HUES64 (cell line): ENCODE data around the gene CDC42EP4.

Experiments
- H3K27ac ChIP-seq: 2 replicates; pipeline ENCODE4 v1.7.0; 2013; ENCODE audit warnings: low read depth, low read length, inconsistent platforms
- H3K27me3 ChIP-seq: 2 replicates; pipeline ENCODE4 v1.6.1; 2013; ENCODE audit warnings: mild to moderate bottlenecking, low read length; ENCODE audit not compliant: insufficient read depth
- H3K36me3 ChIP-seq: 2 replicates; pipeline ENCODE4 v1.6.1; 2013; ENCODE audit warnings: mild to moderate bottlenecking, low read length; ENCODE audit not compliant: insufficient read depth
- H3K4me1 ChIP-seq: 2 replicates; pipeline ENCODE4 v1.6.1; 2013; ENCODE audit warnings: mild to moderate bottlenecking, low read length, moderate library complexity; ENCODE audit not compliant: insufficient read depth
- H3K4me3 ChIP-seq: 2 replicates; pipeline ENCODE4 v1.5.1; 2013; ENCODE audit warnings: mild to moderate bottlenecking, low read length, moderate library complexity
- H3K9ac ChIP-seq: 2 replicates; pipeline ENCODE4 v1.6.1; 2013; ENCODE audit warnings: mild to moderate bottlenecking, low read depth, low read length
- H3K9me3 ChIP-seq: 2 replicates; pipeline ENCODE4 v1.6.1; 2013; ENCODE audit warnings: low read depth, low read length; ENCODE audit not compliant: insufficient read depth
- WGBS: fragments of 150-250, 120-280 bp; methylation state at CpG from one replicate; pipeline ENCODE4 v1.1.7; 2013; ENCODE audit warnings: missing lambda C conversion rate; 5-methylcytosine and 5-hydroxymethylcytosine counted together

Gene CDC42EP4

DNA sequence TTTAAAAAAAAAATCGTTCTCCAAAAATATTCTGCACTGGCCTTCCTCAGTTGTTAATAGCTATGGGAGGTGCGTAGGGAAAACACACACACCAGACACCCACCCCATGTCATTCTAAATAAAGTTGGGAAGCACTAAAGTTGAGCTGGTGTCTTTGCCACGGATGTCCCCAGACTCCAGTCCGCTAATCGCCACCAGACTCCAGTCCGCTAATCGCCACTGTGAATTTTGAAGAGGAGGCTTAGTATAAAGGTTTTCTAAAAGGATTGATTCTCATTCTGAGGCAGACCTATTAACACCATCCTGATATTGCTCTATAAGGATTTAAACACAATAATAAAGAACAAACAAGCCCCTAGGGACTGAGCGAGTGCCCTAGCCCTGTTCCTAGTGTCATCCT lies 27.4 kb downstream of the CDC42EP4 start:
- peaks cover 22% of the 10 kb centered on the region for H3K4me1 ChIP-seq
- no peaks in the 10 kb centered on the region for H3K27me3 ChIP-seq
- peaks cover 8% of the 10 kb centered on the region; the same call in 1 of the 2 replicates for H3K36me3 ChIP-seq
- no peak overlapping the region for H3K9ac ChIP-seq
- H3K4me3 ChIP-seq, result no peak overlapping the region
- H3K27ac ChIP-seq, result no peak overlapping the region
- H3K9me3 ChIP-seq, result no peaks in the 10 kb centered on the region
- 91% methylated on average over 6 of the region's 8 CpGs for WGBS

DNA sequence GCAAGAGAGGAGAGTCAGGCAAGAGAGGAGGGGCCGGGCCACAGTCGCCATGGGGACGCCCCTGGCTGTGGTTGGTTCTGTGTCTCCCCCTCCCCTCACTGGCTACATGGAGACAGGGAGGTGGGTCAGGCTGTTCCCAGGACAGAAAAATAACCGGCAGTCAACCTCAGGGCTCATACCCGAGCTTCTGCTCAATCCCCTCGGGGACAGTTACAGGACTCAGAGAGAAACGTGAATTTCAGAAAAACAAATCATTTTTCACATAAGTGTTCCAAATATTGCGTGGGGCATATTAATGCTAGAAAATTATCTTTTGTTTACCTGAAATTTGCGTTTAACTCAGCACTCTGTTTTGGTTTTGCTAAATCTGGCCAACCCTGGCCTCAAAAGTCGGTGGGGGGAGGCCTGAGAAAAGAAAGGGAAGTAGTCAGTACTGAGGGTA lies 27.9 kb downstream of the CDC42EP4 start:
- H3K4me3 ChIP-seq, result no peak overlapping the region
- H3K9me3 ChIP-seq, result no peaks in the 10 kb centered on the region
- 22% methylated on average over 9 of the region's 10 CpGs for WGBS
- H3K27me3 ChIP-seq, result no peaks in the 10 kb centered on the region
- no peak overlapping the region for H3K9ac ChIP-seq
- H3K4me1 ChIP-seq, result peaks cover 22% of the 10 kb centered on the region
- H3K36me3 ChIP-seq, result peaks cover 8% of the 10 kb centered on the region; the same call in 1 of the 2 replicates
- H3K27ac ChIP-seq, result no peak overlapping the region

DNA sequence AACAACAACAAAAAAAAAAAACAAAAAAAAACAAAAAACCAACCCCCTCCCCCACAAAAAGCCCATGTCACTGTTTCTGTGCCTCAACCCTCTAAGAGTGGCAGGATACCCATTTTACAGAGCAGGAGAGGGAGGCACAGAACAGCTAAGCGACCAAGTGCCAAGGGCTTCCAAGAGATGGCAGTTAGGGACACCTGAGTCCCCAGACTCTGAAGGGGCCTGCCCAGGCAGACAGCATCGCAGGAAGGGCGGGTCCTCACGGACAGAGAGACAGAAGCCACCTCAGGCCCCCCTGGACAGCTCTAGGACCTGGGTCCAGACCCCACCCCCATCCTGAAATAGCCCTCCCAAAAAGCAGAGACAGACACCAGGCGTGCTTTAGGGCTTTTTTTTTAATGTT lies 28.6 kb downstream of the CDC42EP4 start:
- H3K9me3 ChIP-seq, result no peaks in the 10 kb centered on the region
- peaks cover 8% of the 10 kb centered on the region; the same call in 1 of the 2 replicates for H3K36me3 ChIP-seq
- H3K4me3 ChIP-seq, result no peak overlapping the region
- H3K4me1 ChIP-seq, result peaks cover 26% of the 10 kb centered on the region
- WGBS, result 87% methylated on average over 5 of the region's 5 CpGs
- no peaks in the 10 kb centered on the region for H3K27me3 ChIP-seq
- no peak overlapping the region for H3K9ac ChIP-seq
- H3K27ac ChIP-seq, result 0 out of 2 replicates have a peak overlapping the region, but pooled peaks have one; percentile 25

DNA sequence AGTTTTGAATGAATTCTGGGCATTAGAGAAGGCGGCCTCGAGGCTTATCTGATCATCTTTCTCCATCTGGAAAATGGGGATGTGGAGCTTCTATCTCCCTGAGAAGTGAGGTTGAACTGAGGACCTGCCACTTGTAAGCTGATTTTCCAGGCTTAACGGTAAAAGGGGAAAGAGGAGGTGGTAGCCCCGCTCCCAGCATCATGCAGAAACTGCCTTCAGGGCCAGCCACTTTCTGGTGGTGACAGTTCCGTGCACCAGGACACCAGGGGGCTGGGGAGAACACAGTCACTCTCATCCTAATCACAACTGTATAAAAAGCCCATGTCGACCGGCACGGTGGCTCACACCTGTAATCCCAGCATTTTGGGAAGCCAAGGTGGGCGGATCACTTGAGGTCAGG lies 29.2 kb downstream of the CDC42EP4 start:
- Histone ChIP-seq H3K9ac (no peak overlapping the region), H3K27ac (no peak overlapping the region), H3K36me3 (peaks cover 8% of the 10 kb centered on the region; the same call in 1 of the 2 replicates), H3K27me3 (no peaks in the 10 kb centered on the region), H3K4me3 (no peak overlapping the region), H3K9me3 (no peaks in the 10 kb centered on the region), H3K4me1 (peaks cover 27% of the 10 kb centered on the region)
- WGBS, result 95% methylated on average over 9 of the region's 9 CpGs

DNA sequence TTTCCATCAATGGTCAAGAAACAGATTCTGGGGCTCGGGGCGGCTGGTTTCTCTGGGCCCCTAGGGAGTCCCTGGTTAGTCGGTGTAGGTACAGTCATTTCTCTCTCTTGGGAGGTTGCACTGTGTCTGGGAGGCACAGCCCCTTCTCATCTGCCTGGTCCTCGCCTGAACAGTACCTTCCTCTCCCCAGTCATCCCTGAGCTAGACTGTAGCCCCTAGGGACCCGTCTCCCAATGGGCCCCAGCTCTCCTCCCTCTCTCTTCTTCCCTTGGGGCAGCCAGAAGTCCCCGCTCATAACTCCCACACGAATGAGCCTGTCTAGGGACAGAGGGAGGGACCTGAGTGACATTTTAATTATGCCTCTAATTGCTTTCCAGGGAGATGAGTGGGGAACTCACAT lies 29.9 kb downstream of the CDC42EP4 start:
- H3K4me1 ChIP-seq, result peaks cover 23% of the 10 kb centered on the region
- 86% methylated on average over 6 of the region's 7 CpGs for WGBS
- no peaks in the 10 kb centered on the region for H3K9me3 ChIP-seq
- no peaks in the 10 kb centered on the region for H3K27me3 ChIP-seq
- peaks cover 8% of the 10 kb centered on the region; the same call in 1 of the 2 replicates for H3K36me3 ChIP-seq
- no peak overlapping the region for H3K4me3 ChIP-seq
- H3K27ac ChIP-seq, result no peak overlapping the region
- no peak overlapping the region for H3K9ac ChIP-seq

DNA sequence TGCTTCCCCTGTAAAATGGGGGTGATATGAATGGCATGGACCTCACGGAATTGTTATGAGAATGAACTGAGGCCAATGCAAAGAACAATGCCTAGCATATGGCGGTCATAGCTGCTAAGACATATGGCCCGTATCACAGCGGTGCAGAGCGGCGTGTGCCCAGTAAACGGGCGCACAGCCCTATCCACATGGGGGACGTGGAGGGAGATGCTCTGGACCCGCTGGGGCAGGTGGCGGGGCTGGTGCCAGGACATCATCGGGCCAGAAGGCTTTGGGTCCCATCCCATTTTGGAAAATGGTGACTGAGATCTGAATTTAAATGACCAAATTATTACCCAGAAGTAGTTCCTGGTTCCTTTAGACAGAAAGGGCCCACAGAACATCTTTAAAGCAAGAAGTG lies 31.6 kb downstream of the CDC42EP4 start:
- Histone ChIP-seq H3K4me3 (no peak overlapping the region), H3K27me3 (no peaks in the 10 kb centered on the region), H3K9me3 (no peaks in the 10 kb centered on the region), H3K27ac (no peak overlapping the region), H3K9ac (no peak overlapping the region), H3K36me3 (no peaks in the 10 kb centered on the region), H3K4me1 (peaks cover 19% of the 10 kb centered on the region)
- 97% methylated on average over 12 of the region's 12 CpGs for WGBS

DNA sequence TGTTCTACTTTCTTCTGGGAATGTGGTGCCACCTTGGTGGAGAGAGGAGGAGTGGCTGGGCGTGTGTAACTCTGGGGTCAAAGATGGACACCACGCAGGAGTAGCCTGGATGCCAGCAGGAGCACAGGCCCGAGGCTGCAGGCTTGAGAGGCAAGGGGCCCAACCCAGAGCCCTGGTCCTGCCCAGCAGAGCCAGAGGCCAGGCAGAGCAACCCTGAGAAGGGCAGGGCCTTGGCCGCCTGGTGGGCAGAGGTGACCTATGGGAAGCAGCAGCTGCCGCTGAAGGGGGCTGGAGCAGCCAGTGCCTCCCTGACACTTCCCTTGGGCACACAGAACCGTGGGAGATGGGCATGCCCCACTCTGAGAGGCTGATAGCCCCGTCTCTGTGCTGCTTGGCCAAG lies 32.1 kb downstream of the CDC42EP4 start:
- H3K9ac ChIP-seq, result no peak overlapping the region
- H3K36me3 ChIP-seq, result no peaks in the 10 kb centered on the region
- WGBS, result 91% methylated on average over 7 of the region's 7 CpGs
- H3K27ac ChIP-seq, result no peak overlapping the region
- H3K27me3 ChIP-seq, result no peaks in the 10 kb centered on the region
- no peaks in the 10 kb centered on the region for H3K9me3 ChIP-seq
- peaks cover 19% of the 10 kb centered on the region for H3K4me1 ChIP-seq
- H3K4me3 ChIP-seq, result no peak overlapping the region

DNA sequence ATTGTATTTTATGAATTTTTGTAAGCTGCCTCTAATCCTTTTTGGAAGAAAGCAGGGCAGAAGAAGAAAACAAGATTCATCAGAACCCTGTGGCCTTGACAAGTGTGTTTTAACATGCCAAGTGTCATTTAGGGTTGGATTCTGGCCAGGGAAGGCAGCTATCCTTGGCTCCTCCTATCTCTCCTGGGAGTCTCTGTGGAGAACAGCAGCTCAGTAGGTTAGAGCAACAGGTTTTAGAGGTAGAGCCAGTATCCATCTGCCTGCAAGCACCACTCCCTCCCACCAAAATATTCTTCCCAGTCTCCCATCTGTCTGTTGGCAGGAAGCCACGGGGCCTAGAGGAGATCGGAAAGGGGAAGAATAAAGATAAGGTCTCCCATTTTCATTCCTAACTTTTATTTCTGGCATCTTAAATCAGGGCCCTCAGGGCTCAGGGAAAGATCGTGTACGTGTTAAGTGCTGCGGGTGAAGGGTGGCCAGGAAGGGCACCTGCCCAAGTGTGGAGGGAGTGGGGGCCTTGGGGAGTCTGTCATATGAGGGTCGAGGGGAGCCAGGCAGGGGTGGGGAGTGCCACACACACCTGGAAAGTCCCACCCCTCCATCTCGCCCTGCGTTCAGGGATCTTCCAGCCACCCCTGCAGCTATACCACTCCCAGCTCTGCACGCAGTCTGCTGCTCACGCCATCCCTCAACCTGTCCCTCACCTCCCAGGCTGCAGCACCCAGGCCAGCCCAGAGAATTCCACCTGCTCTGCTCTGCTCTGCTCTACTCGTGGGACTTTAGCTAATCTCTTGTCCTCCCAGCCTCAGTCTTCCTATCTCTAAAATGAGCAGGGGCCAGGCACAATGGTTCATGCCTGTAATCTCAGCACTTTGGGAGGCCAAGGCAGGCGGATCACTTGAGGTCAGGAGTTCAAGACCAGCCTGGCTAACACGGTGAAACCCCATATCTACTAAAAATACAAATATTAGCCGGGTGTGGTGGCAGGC lies 33.0 kb downstream of the CDC42EP4 start:
- Histone ChIP-seq H3K9ac (no peak overlapping the region), H3K4me3 (no peak overlapping the region), H3K9me3 (no peaks in the 10 kb centered on the region), H3K4me1 (peaks cover 11% of the 10 kb centered on the region), H3K27me3 (no peaks in the 10 kb centered on the region), H3K27ac (no peak overlapping the region), H3K36me3 (no peaks in the 10 kb centered on the region)
- 75% methylated on average over 14 of the region's 14 CpGs for WGBS

DNA sequence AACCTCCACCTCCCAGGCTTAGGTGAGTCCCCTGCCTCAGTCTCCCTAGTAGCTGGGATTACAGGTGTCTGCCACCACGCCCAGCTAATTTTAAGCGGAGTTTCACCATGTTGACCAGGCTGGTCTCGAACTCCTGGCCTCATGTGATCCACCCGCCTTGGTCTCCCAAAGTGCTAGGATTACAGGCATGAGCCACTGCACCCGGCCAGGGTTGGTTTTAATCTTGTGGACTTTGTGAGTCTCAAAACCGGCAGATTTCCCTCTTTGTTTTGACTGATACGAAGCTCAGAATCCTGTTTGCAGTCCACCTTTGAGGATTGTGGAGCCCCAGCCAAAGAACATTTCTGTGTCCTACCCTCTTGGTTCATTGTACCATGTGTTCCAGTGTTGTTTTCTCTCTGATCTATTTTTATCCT lies 33.7 kb downstream of the CDC42EP4 start:
- peaks cover 5% of the 10 kb centered on the region; the same call in 1 of the 2 replicates for H3K4me1 ChIP-seq
- no peaks in the 10 kb centered on the region for H3K36me3 ChIP-seq
- no peaks in the 10 kb centered on the region for H3K27me3 ChIP-seq
- H3K27ac ChIP-seq, result no peak overlapping the region
- H3K9me3 ChIP-seq, result no peaks in the 10 kb centered on the region
- H3K4me3 ChIP-seq, result no peak overlapping the region
- 91% methylated on average over 7 of the region's 7 CpGs for WGBS
- no peak overlapping the region for H3K9ac ChIP-seq

DNA sequence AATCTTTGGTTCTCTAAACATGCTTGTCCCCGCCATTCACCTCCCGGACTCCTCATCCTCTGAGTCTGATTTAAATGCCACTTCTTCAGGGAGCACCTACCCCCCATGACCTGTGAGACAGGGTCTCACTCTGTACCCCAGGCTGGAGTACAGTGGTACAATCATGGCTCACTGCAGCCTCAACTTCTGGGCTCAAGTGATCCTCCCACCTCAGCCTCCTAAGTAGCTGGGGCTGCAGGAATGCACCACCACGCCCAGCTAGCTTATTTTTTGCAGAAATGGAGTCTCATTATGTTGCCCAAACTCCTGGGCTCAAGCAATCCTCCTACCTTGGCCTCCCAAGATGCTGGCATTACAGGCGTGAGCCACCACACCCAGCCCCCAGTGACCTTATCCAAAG lies 37.3 kb downstream of the CDC42EP4 start:
- no peak overlapping the region for H3K9ac ChIP-seq
- H3K27ac ChIP-seq, result no peak overlapping the region
- H3K27me3 ChIP-seq, result no peaks in the 10 kb centered on the region
- H3K36me3 ChIP-seq, result no peaks in the 10 kb centered on the region
- H3K9me3 ChIP-seq, result 0 out of 2 replicates have a peak, but pooled peaks cover 5% of the 10 kb centered on the region
- H3K4me3 ChIP-seq, result no peak overlapping the region
- H3K4me1 ChIP-seq, result peaks cover 5% of the 10 kb centered on the region; the same call in 1 of the 2 replicates
- 94% methylated on average over 4 of the region's 4 CpGs for whole genome bisulfite sequencing

DNA sequence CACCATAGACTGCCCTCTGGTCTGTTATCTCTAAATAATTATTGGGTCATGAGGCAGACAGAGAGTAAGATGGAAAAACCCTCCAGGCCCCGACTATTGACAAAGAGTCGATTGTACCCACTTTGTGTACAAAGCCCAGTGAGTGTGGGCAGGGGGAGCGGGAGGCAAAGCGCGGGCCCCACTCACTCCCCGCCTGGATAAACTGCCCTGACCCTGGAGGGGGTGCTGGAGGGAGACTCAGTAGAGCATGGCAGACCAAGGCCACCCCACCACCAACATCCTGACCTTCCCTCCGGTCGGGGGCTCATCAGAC lies 38.9 kb downstream of the CDC42EP4 start:
- Histone ChIP-seq H3K36me3 (no peaks in the 10 kb centered on the region), H3K27me3 (no peaks in the 10 kb centered on the region), H3K9me3 (0 out of 2 replicates have a peak, but pooled peaks cover 5% of the 10 kb centered on the region), H3K9ac (no peak overlapping the region), H3K4me1 (no peaks in the 10 kb centered on the region), H3K4me3 (no peak overlapping the region), H3K27ac (no peak overlapping the region)
- WGBS, result 94% methylated on average over 8 of the region's 8 CpGs
